Pulmonary artery endothelial cell (primary cell): ENCODE data around the gene EIF4EBP2. TPM values are rescaled to one million over a fixed set of nuclear protein-coding genes. Genes with fewer than 3 reads are reported as not detected.
A peak's percentile ranks its signal among the peaks of the same experiment; 100 is the strongest.

Experiments
- DNase-seq: peaks from one replicate; pipeline ENCODE4 v3.0.0-alpha.2; 2011; ENCODE audit warnings: low read depth, low spot score
- total RNA-seq: library from RNA; depleted of rRNA; stranded (reverse); fragments of >200 nt; gene quantifications from 2 replicates; pipeline ENCODE4 v1.2.3, GENCODE V29; 2014

The EIF4EBP2 gene
- total RNA-seq, result 20.5 and 23.6 TPM in 2 replicates

GRCh38 chr10:70404036-70404786 is at the start of gene EIF4EBP2:
TSS of gene EIF4EBP2 (plus strand) at chr10:70404145. CDS start at chr10:70404402, 257 bp downstream.
- peak; percentile 83 for DNase-seq

GRCh38 chr10:70354556-70354955 is 49.4 kb upstream of the EIF4EBP2 start:
- DNase-seq, result no peak

GRCh38 chr10:70355051-70356021 is 48.6 kb upstream of the EIF4EBP2 start:
- no peak for DNase-seq

GRCh38 chr10:70357565-70357964 is 46.4 kb upstream of the EIF4EBP2 start:
- no peak for DNase-seq

- no peak for DNase-seq
Measured at GRCh38 chr10:70358446-70358845, 45.5 kb upstream of the EIF4EBP2 start.

GRCh38 chr10:70359017-70359550 is 44.9 kb upstream of the EIF4EBP2 start:
- DNase-seq, result no peak

- no peak for DNase-seq
Measured at GRCh38 chr10:70360215-70360614, 43.7 kb upstream of the EIF4EBP2 start.

GRCh38 chr10:70362328-70362727 is 41.6 kb upstream of the EIF4EBP2 start:
- DNase-seq, result no peak

GRCh38 chr10:70363292-70363691 is 40.7 kb upstream of the EIF4EBP2 start:
- no peak for DNase-seq

GRCh38 chr10:70363971-70364771 is 39.8 kb upstream of the EIF4EBP2 start:
- peak; percentile 59 for DNase-seq

- DNase-seq, result no peak
Measured at GRCh38 chr10:70364772-70365091, 39.2 kb upstream of the EIF4EBP2 start.

GRCh38 chr10:70367195-70367796 is 36.6 kb upstream of the EIF4EBP2 start:
- no peak for DNase-seq

GRCh38 chr10:70368774-70369482 is 35.0 kb upstream of the EIF4EBP2 start:
- DNase-seq, result no peak

- no peak for DNase-seq
Measured at GRCh38 chr10:70369498-70370018, 34.4 kb upstream of the EIF4EBP2 start.

- no peak for DNase-seq
Measured at GRCh38 chr10:70370766-70371165, 33.2 kb upstream of the EIF4EBP2 start.

- DNase-seq, result no peak
Measured at GRCh38 chr10:70371846-70372245, 32.1 kb upstream of the EIF4EBP2 start.

- DNase-seq, result no peak
Measured at GRCh38 chr10:70374775-70375614, 28.9 kb upstream of the EIF4EBP2 start.

- DNase-seq, result no peak
Measured at GRCh38 chr10:70376436-70377378, 27.2 kb upstream of the EIF4EBP2 start.
